LNCAP (cell line): ENCODE results near the gene ARRDC5.

Experiments used
- TF ChIP-seq, protein P1 (sequence below): fragments of 450-650 bp; IDR thresholded peaks from 2 replicates; pipeline ENCODE4 v1.5.1; 2017; ENCODE audit warnings: mild to moderate bottlenecking

The ARRDC5 gene

GRCh38 chr19:4866595-4867424 lies 35.9 kb downstream of the ARRDC5 start:
- TF ChIP-seq, protein P1, sequence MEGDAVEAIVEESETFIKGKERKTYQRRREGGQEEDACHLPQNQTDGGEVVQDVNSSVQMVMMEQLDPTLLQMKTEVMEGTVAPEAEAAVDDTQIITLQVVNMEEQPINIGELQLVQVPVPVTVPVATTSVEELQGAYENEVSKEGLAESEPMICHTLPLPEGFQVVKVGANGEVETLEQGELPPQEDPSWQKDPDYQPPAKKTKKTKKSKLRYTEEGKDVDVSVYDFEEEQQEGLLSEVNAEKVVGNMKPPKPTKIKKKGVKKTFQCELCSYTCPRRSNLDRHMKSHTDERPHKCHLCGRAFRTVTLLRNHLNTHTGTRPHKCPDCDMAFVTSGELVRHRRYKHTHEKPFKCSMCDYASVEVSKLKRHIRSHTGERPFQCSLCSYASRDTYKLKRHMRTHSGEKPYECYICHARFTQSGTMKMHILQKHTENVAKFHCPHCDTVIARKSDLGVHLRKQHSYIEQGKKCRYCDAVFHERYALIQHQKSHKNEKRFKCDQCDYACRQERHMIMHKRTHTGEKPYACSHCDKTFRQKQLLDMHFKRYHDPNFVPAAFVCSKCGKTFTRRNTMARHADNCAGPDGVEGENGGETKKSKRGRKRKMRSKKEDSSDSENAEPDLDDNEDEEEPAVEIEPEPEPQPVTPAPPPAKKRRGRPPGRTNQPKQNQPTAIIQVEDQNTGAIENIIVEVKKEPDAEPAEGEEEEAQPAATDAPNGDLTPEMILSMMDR, result no peak

DNA sequence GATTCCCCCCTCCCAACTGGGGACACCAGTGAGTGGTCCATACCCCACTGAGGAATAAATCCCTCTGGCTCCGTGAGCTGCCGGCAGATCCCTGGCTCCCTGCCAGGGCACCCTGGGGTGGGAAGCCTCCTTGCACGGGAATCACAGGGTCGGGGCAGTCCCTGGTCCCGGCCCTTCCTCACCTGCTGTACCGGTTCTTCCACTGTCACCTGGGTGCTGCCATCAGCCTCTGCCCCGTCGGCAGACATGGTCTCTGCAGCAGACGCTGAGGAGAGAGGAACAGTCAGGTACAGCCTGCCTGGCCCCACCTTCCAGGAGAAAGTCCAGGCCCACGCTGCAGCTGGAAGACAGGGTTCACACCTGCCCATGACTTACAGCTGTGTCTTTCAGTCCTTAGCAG lies 41.5 kb downstream of the ARRDC5 start:
- TF ChIP-seq, protein P1, result no peak

- TF ChIP-seq, protein P1, result no peak
Observed at GRCh38 chr19:4859697-4860096, 43.0 kb downstream of the ARRDC5 start.

DNA sequence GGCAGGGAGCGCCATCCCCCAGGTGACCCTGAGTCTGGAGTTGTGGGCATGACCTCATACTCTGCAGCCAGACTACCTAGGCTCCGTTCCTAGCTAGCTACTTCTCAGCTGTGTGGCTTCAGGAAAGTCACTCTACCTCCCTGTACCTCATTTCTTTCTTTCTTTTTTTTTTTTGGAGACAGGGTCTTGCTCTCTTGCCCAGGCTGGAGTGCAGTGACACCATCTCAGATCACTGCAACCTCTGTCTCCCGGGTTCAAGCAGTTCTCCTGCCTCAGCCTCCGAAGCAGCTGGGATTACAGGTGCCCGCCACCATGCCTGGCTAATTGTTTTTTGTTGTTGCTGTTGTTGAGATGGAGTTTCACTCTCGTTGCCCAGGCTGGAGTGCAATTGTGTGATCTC lies 50.2 kb downstream of the ARRDC5 start:
- TF ChIP-seq, protein P1, result no peak

GRCh38 chr19:4851551-4852290 lies 51.0 kb downstream of the ARRDC5 start:
- TF ChIP-seq, protein P1, result peak; percentile 84

- TF ChIP-seq, protein P1, result no peak
Observed at GRCh38 chr19:4849019-4849418, 53.7 kb downstream of the ARRDC5 start.

- TF ChIP-seq, protein P1, result no peak
Observed at GRCh38 chr19:4847190-4847973, 55.3 kb downstream of the ARRDC5 start.
